ENCODE results near the gene ATP6V0C. TPM values are rescaled to one million over a fixed set of nuclear protein-coding genes. Genes with fewer than 3 reads are reported as not detected.

Gene ATP6V0C
- total RNA-seq, 1 experiment from 2014 or later = 176 TPM

GRCh38 chr16:2494616-2495015 is 19.1 kb upstream of the ATP6V0C start:
- H3K56ac ChIP-seq (ENCODE audit: insufficient read length, low read depth, low read length) = no peak overlapping the region
- no peak overlapping the region for H3K9ac ChIP-seq (ENCODE audit: extremely low read depth, insufficient read length, low read length)
- no peak overlapping the region for H2BK12ac ChIP-seq (ENCODE audit: insufficient read length, low read depth, low read length)
- no peaks in the 10 kb centered on the region for H3K4me1 ChIP-seq (ENCODE audit: insufficient read depth, low read length)
- H2BK120ac ChIP-seq (ENCODE audit: low read depth, low read length, poor library complexity, severe bottlenecking) = no peak overlapping the region
- no peak for TF ChIP-seq CTCF (conservative IDR thresholded peaks at IDR 0.05)
- no peak overlapping the region for H2BK15ac ChIP-seq (ENCODE audit: low read depth, low read length)
- Mint-ChIP-seq H3K4me1 (no peaks in the 10 kb centered on the region), H3K4me3 (no peak overlapping the region), H3K27me3 (ENCODE audit: low read depth) (no peaks in the 10 kb centered on the region), H3K27ac (no peak overlapping the region), H3K9me3 (no peaks in the 10 kb centered on the region), H3K36me3 (ENCODE audit: insufficient read depth in 1 of 3, low read depth in 3 of 3) (peaks cover 0 to 18% (median 4%) of the 10 kb centered on the region in 3 experiments; a peak in 4 of 7 replicates)
- WGBS (ENCODE audit: extremely low coverage, insufficient read length, low lambda C conversion rate) = no CpG with 5 or more reads among the region's 5 CpGs
- no peak overlapping the region for H3K4me2 ChIP-seq (ENCODE audit: insufficient read depth, insufficient read length, low read length)
- H3K79me1 ChIP-seq (ENCODE audit: insufficient read depth, low read depth, low read length, poor library complexity, severe bottlenecking) = no peaks in the 10 kb centered on the region
- no peak for DNase-seq
- H3K27ac ChIP-seq (ENCODE audit: insufficient read length, low read depth, low read length) = no peak overlapping the region
- H3K23me2 ChIP-seq (ENCODE audit: insufficient read length, low read depth, low read length, poor library complexity, severe bottlenecking) = no peaks in the 10 kb centered on the region
- H3K27me3 ChIP-seq (ENCODE audit: insufficient read depth, low read length) = no peaks in the 10 kb centered on the region
- H3K9me3 ChIP-seq (ENCODE audit: control insufficient read depth, low read depth, low read length) = no peaks in the 10 kb centered on the region
- H3K14ac ChIP-seq (ENCODE audit: insufficient read depth, low read length) = no peak overlapping the region
- no peak overlapping the region for H2AK5ac ChIP-seq (ENCODE audit: insufficient read length, low read length)
- H4K8ac ChIP-seq (replicated peaks; ENCODE audit: insufficient read length, low read depth, low read length) = no peak overlapping the region
- no peak overlapping the region for H3T11ph ChIP-seq (ENCODE audit: low read length)
- no peak overlapping the region for H2AFZ ChIP-seq (ENCODE audit: low read length)
- H2BK5ac ChIP-seq (ENCODE audit: insufficient read length, low read length) = no peak overlapping the region
- no peak overlapping the region for H3K18ac ChIP-seq (ENCODE audit: insufficient read length, low read depth, low read length)
- no peak overlapping the region for H4K91ac ChIP-seq (ENCODE audit: insufficient read length, low read depth, low read length)
- H4K20me1 ChIP-seq (ENCODE audit: control insufficient read depth, insufficient read depth, insufficient read length) = no peaks in the 10 kb centered on the region
- no peak overlapping the region for H3K4ac ChIP-seq (ENCODE audit: low read depth, low read length)
- no peak overlapping the region for H2BK20ac ChIP-seq (ENCODE audit: low read depth, low read length, poor library complexity, severe bottlenecking)
- no peak overlapping the region for H4K5ac ChIP-seq (ENCODE audit: insufficient read length, low read depth, low read length)
- no peak overlapping the region for H3K23ac ChIP-seq (ENCODE audit: insufficient read length, low read depth, low read length)
- no peaks in the 10 kb centered on the region for H3K79me2 ChIP-seq (ENCODE audit: insufficient read depth, low read length)
